Ecto neural progenitor cell (in vitro differentiated cells): ENCODE results near the gene MUC6.

Experiments used
- DNase-seq: peaks from one replicate; pipeline ENCODE4 v3.0.0-alpha.2; 2018; ENCODE audit warnings: low spot score

MUC6 gene

GRCh38 chr11:1073261-1073724 is 36.8 kb upstream of the MUC6 start:
- DNase-seq, result no peak

GRCh38 chr11:1072821-1073231 is 36.3 kb upstream of the MUC6 start:
- DNase-seq, result no peak

GRCh38 chr11:1072116-1072820 is 35.8 kb upstream of the MUC6 start:
- no peak for DNase-seq

GRCh38 chr11:1071571-1072115 is 35.1 kb upstream of the MUC6 start:
- no peak for DNase-seq

- no peak for DNase-seq
Observed at GRCh38 chr11:1070594-1071462, 34.3 kb upstream of the MUC6 start.

GRCh38 chr11:1069740-1070139 is 33.2 kb upstream of the MUC6 start:
- DNase-seq, result no peak

GRCh38 chr11:1067812-1068496 is 31.4 kb upstream of the MUC6 start:
- no peak for DNase-seq

- no peak for DNase-seq
Observed at GRCh38 chr11:1064167-1064566, 27.6 kb upstream of the MUC6 start.

- DNase-seq, result no peak
Observed at GRCh38 chr11:1062075-1062820, 25.7 kb upstream of the MUC6 start.

GRCh38 chr11:1060852-1061616 is 24.5 kb upstream of the MUC6 start:
- no peak for DNase-seq

GRCh38 chr11:1060410-1060809 is 23.9 kb upstream of the MUC6 start:
- DNase-seq, result no peak

- no peak for DNase-seq
Observed at GRCh38 chr11:1059759-1060158, 23.2 kb upstream of the MUC6 start.

GRCh38 chr11:1057806-1058205 is 21.3 kb upstream of the MUC6 start:
- DNase-seq, result no peak

GRCh38 chr11:1055990-1056771 is 19.7 kb upstream of the MUC6 start:
- no peak for DNase-seq

- DNase-seq, result no peak
Observed at GRCh38 chr11:1055109-1055703, 18.7 kb upstream of the MUC6 start.

- no peak for DNase-seq
Observed at GRCh38 chr11:1054143-1055108, 17.9 kb upstream of the MUC6 start.

- no peak for DNase-seq
Observed at GRCh38 chr11:1053121-1053901, 16.8 kb upstream of the MUC6 start.
